C4-2B (cell line): ENCODE data around the gene CMIP.

ENCODE experiments used
- ZFX ChIP-seq: fragments of 450-650 bp; IDR thresholded peaks from 2 replicates; pipeline ENCODE4 v1.6.1; 2017
- TF ChIP-seq, protein P1 (sequence below): fragments of 450-650 bp; conservative IDR thresholded peaks from 2 replicates; pipeline ENCODE4 v1.5.1; 2017; ENCODE audit warnings: mild to moderate bottlenecking

DNA sequence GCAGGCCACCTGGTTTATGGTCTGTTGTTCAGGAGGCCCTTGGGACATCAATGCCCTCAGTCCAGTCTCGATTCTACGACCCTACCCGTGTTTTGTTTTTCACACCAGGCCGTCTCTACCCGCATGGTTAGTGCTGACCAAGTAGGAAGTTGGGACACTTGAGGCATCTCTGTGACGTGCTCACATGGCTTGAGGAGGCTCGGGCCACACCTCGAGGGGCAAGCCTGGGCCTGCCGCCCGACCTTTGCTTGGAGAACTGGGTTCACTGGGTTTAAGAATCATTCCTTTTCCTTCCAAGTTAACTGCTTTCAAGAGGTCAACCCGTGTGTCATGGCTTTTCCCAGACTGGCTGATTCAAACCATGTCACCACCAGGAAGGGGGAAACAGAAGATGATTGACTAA lies 86.8 kb downstream of the CMIP start:
- TF ChIP-seq, protein P1, sequence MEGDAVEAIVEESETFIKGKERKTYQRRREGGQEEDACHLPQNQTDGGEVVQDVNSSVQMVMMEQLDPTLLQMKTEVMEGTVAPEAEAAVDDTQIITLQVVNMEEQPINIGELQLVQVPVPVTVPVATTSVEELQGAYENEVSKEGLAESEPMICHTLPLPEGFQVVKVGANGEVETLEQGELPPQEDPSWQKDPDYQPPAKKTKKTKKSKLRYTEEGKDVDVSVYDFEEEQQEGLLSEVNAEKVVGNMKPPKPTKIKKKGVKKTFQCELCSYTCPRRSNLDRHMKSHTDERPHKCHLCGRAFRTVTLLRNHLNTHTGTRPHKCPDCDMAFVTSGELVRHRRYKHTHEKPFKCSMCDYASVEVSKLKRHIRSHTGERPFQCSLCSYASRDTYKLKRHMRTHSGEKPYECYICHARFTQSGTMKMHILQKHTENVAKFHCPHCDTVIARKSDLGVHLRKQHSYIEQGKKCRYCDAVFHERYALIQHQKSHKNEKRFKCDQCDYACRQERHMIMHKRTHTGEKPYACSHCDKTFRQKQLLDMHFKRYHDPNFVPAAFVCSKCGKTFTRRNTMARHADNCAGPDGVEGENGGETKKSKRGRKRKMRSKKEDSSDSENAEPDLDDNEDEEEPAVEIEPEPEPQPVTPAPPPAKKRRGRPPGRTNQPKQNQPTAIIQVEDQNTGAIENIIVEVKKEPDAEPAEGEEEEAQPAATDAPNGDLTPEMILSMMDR, result no peak
- TF ChIP-seq ZFX, result no peak
